Measurements from ENCODE around the gene SRSF11. TPM values are rescaled to one million over a fixed set of nuclear protein-coding genes. Genes with fewer than 3 reads are reported as not detected.

SRSF11 gene
- total RNA-seq, 1 donor from 2014 or later, result 146 TPM

Other genes with a start within 250 kb of the SRSF11 start
- gene LRRC40, start 15.8 kb upstream of the SRSF11 start, total RNA-seq (ENCODE audit: insufficient read depth, low replicate concordance), result 17.1 TPM
- gene ANKRD13C, start 133.3 kb downstream of the SRSF11 start, total RNA-seq (ENCODE audit: insufficient read depth, low replicate concordance), result 59.0 TPM
- gene CTH, start 189.9 kb downstream of the SRSF11 start, total RNA-seq (ENCODE audit: insufficient read depth, low replicate concordance), result 3.4 TPM

Measured in umbilical cord (tissue), 1 donor.